ENCODE measurements around the gene BLOC1S4.

- TF ChIP-seq CTCF (IDR thresholded peaks at IDR 0.05) (no peak), POLR2A (IDR thresholded peaks at IDR 0.05) (no peak)
These were observed 14.8 kb downstream of the BLOC1S4 start for GRCh38 chr4:6730603-6731317.
